Measurements from ENCODE around the gene WDR33.
"Not testable (repeated sequence)": the region's sequence is repeated elsewhere in the genome, so short reads cannot be mapped to it uniquely, and the experiment has no call there.

WDR33 gene

GRCh38 chr2:127807678-127808353 lies 3.2 kb downstream of the WDR33 start:
- DNase-seq, result no peak

- DNase-seq, result not testable (repeated sequence)
Measured at GRCh38 chr2:127806860-127807259, 4.1 kb downstream of the WDR33 start.

DNA sequence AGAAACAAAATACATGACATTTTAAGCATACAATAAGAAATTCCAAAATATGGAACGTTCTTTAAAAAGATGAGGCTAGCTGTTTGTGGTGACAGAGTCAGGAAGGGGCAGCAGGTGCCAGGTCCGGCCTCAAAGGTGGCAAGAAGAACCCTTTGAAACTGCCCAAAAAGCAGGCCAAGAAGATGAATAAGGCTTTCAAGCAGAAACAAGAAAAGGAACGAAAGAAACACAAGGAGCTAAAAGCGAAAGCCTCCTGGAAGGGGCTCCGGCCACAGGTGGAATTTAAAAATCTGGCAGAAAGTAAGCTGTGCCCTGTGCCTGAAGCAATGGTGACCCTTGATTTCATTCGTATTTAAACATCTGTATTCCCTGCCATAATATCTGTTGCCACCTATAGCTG lies 5.5 kb downstream of the WDR33 start:
- no peak for DNase-seq

DNA sequence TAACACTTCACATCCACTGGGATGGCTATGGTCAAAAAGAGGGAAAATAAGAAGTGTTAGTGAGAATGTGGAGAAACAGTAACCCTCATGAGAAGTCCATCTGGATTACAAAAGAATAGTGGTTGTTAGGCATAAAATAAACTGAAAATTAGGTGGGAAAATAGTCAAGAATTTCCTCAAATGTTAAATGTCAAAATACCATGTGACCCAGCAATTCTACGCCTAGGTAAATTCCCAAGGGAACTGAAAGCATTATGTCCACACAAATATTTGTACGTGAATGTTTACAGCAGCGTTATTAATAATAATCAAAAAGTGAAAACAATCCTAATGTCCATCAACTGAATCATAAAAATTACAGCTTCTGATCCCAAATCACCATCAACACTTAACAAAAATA lies 11.0 kb downstream of the WDR33 start:
- DNase-seq, result no peak

- DNase-seq, result no peak
Measured at GRCh38 chr2:127796389-127796788, 14.6 kb downstream of the WDR33 start.

- DNase-seq, result not testable (repeated sequence)
Measured at GRCh38 chr2:127794901-127795300, 16.1 kb downstream of the WDR33 start.

DNA sequence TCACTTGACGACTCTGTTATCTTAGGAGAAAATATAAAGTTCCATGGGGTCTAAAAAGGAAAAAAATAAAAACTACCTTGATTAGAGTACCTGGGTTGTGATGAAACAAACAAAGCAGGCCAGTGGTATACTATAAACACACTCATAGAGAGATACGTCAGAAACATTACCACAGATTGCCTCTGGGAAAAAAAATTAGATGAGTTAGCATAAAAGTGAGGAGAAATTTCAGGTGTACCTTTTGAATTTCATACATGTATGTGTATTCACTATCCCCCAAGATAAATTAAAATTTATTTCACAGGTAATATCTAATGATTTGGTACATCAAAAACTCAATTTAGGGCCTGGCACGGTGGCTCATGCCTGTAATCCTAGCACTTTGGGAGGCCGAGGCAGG lies 18.2 kb downstream of the WDR33 start:
- no peak for DNase-seq

GRCh38 chr2:127790694-127791529 lies 20.1 kb downstream of the WDR33 start:
- DNase-seq, result no peak

DNA sequence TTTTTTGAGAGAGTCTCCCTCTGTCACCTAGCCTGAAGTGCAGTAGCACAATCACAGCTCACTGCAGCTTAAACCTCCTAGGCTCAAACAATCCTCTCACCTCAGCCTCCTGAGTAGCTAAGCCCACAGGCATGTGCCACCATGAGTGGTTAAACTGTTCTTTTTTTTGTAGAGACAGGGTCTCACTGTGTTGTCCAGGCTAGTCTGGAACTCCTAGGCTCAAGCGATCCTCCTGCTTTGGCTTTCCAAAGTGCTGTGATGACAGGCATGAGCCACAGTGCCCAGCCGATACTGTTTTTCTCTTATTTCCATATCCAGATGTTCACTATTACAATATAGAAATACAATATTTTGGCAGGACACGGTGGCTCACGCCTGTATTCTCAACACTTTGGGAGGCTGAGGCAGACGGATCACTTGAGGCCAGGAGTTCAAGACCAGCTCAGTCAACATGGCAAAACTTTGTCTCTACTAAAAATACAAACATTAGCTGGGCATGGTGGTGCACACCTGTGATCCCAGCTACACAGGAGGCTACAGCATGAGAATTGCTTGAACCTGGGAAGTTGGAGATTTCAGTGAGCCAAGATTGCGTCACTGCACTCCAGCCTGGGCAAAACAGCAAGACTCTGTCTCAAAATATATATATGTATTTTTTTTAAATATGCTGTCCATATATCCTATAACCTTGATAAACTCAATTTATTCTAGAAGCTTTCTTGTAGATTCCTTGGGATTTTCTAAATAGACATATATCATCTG lies 24.7 kb downstream of the WDR33 start:
- DNase-seq, result no peak

GRCh38 chr2:127784965-127785518 lies 25.9 kb downstream of the WDR33 start:
- DNase-seq, result no peak

GRCh38 chr2:127783101-127783500 lies 27.9 kb downstream of the WDR33 start:
- DNase-seq, result no peak

GRCh38 chr2:127778850-127779249 lies 32.1 kb downstream of the WDR33 start:
- no peak for DNase-seq

DNA sequence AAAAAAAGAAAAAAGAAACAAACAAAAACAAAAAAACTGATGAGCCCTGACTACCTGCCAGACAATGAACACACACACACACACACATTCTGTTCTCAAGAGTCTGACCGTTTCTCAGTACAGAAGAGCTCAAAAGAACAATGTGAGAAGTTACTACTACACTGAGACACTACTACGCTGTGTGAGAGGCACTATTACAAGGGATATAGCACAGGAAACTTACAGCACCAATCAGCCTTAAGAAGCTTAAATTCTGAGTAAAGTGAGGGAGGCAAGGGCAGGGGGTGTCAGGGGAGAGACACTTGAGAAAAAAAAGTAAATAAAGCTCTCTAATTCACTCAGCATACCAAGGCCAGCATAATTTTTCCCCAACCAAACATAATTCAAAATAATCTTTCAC lies 32.5 kb downstream of the WDR33 start:
- no peak for DNase-seq

GRCh38 chr2:127776122-127776780 lies 34.7 kb downstream of the WDR33 start:
- no peak for DNase-seq

- DNase-seq, result no peak
Measured at GRCh38 chr2:127771756-127772155, 39.2 kb downstream of the WDR33 start.

DNA sequence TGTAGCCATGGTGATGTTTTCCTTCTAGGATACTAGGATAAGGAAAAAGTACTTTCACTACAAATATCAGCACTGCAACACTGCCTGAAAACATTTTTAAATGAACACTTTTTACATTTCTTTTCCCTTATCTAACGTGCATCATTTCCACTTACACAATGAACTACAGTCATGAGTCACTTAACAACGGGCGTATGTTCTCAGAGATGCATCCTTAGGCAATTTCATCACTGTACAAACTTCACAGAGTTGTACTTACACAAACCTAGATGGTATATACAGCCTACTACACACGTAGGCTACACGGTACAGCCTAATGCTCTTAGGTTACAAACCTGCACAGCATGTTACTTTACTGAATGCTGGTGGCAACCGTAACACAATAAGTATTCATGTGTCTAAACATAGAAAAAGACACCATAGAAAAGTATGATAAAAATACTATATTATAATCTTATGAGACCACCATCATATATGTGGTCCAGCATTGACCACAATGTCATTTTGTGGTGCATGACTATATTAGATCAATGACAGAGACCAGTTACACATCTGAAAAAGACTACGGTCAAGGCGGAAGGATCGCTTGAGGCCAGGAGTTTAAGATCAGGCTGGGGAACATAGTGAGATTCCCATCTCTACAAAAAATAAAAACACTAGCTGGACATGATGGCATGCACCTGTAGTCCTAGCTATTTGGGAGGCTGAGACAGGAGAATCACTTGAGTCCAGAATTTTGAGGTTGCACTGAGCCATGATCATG lies 39.8 kb downstream of the WDR33 start:
- no peak for DNase-seq

GRCh38 chr2:127770534-127770933 lies 40.4 kb downstream of the WDR33 start:
- DNase-seq, result not testable (repeated sequence)

- no peak for DNase-seq
Measured at GRCh38 chr2:127769587-127769986, 41.4 kb downstream of the WDR33 start.

- DNase-seq, result no peak
Measured at GRCh38 chr2:127768775-127769479, 42.0 kb downstream of the WDR33 start.

DNA sequence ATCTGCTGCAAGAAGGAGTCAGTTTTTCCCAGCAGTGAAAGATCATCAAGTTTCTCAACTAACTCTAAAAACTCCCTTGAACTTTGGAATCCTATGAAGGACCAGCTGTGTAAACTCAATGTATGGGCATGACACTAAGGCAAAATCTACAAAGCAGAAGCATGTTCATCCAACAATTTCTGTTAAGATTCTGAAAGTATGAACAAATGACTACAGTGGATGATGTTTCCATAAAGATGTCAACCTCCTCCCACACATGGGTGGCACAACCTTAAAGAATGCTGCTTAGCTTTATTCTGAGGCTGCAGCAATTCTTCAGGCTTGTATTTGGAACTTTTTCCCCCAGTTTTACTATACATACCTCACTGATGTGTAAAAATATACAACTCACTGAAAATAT lies 47.2 kb downstream of the WDR33 start:
- DNase-seq, result no peak

DNA sequence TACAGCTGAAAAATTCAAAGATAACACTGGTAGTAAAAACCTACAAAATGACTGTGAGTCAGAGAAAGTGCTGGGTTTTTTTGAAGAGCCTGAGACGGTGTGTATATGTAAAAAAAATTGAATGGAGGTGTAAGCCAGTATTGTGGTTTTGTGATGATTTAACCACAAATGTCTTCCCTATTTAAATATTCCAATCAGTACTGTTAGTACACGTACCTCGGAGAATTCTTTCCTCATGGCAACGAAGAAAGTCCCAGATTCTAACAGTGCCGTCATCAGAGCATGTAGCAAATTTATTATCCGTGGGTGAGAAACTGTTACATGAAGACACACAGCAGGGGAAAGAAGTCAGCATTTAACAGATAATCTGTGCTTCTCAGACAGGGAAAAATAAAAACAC lies 48.1 kb downstream of the WDR33 start:
- DNase-seq, result no peak
